ENCODE results near the gene XPR1.

The XPR1 gene

GRCh38 chr1:180609643-180610555 lies 21.9 kb upstream of the XPR1 start:
- no peak for ATAC-seq
- Mint-ChIP-seq H3K9me3 (no peaks in the 10 kb centered on the region), H3K27me3 (no peaks in the 10 kb centered on the region), H3K4me1 (peaks cover 6% of the 10 kb centered on the region), H3K27ac (no peak overlapping the region), H3K4me3 (no peak overlapping the region), H3K36me3 (no peaks in the 10 kb centered on the region)

DNA sequence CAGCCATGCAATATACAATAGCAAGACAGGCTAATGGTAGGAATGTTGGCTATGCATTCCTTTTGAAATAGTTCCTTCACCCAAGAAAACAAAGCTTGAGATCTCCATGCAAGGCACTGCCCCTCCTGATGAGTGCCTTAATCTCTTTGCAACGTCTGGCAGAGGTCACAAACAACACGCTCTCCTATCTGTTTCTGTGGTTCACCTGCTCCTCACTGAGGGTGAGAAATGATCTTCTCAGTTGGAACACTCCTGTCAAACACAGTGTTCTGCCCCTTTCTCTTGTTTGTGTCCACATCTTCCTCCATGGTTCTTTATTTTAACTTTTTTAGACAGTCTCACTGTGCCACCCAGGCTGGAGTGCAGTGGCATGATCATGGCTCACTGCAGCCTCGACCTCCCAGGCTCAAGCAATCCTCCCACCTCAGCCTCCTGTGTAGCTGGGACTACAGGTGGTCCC lies 21.2 kb upstream of the XPR1 start:
- no peak for ATAC-seq
- no peaks in the 10 kb centered on the region for H3K36me3 Mint-ChIP-seq
- H3K27ac Mint-ChIP-seq, result no peak overlapping the region
- H3K9me3 Mint-ChIP-seq, result no peaks in the 10 kb centered on the region
- no peak overlapping the region for H3K4me3 Mint-ChIP-seq
- H3K27me3 Mint-ChIP-seq, result no peaks in the 10 kb centered on the region
- H3K4me1 Mint-ChIP-seq, result peaks cover 6% of the 10 kb centered on the region

DNA sequence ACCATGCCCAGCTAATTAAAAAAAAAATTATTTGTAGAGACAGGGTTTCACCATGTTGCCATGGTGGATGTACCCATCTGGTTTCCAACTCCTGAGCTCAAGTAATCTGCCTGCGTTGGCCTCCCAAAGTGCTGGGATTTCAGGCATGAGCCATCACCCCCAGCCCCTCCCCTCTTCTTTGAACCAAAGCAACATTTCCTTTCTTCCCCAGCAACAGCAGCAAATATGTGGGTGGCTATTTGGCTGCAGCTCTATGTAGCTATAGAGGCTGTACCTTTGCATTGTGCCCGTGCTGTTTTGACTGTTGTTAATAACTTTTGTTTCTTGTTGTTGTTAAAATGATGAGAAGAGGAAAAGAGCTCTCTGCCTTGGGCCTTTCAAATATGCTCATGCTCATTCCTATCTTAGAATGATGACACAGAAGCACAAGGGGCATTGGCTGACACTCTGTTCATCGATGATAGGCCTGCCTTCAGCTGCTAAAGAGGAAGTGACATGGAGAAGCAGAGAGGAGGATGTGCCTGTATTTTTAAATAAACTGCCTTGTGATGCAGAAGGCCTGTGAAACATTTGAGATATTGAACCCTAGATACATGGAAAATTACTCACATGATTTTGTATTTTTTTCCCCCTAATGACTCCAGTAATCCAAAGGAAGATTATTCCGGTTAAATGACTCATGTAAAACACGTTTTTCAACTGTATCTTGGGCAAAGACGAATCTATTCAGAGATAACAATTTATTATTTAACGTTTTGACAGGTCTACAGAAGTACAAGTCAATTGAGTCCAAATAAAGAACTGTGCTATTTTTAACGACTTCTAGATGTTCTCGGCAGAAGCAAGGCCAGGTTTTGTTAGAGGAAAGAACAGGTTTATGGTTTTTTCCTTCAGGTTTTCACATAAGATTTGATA lies 20.5 kb upstream of the XPR1 start:
- Mint-ChIP-seq H3K27me3 (no peaks in the 10 kb centered on the region), H3K4me3 (no peak overlapping the region), H3K4me1 (peaks cover 6% of the 10 kb centered on the region), H3K9me3 (no peaks in the 10 kb centered on the region), H3K36me3 (no peaks in the 10 kb centered on the region), H3K27ac (peak overlapping the region; percentile 20)
- peak; percentile 59 for ATAC-seq

DNA sequence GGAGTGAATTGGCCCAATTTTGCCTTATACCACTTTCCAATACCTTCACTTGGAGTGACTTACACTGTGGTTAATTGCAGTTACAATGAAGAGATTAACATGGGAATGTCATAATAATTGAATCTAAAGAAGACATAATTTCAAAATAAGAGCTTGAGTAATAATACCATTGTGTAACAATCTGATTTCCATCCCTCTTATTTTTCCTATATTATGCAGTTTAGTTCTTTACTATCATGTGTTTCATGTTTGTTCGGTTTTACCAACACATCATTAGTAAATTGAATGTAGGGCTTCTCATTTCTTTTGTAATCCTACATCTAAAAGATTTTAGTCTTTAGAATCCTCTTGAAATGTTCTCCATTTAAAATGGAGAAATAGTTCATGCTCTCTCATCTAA lies 19.2 kb upstream of the XPR1 start:
- H3K36me3 Mint-ChIP-seq, result no peaks in the 10 kb centered on the region
- no peaks in the 10 kb centered on the region for H3K27me3 Mint-ChIP-seq
- no peak for ATAC-seq
- no peak overlapping the region for H3K4me3 Mint-ChIP-seq
- H3K4me1 Mint-ChIP-seq, result peaks cover 6% of the 10 kb centered on the region
- H3K27ac Mint-ChIP-seq, result no peak overlapping the region
- no peaks in the 10 kb centered on the region for H3K9me3 Mint-ChIP-seq

GRCh38 chr1:180614730-180615129 lies 17.1 kb upstream of the XPR1 start:
- Mint-ChIP-seq H3K36me3 (no peaks in the 10 kb centered on the region), H3K4me1 (peaks cover 6% of the 10 kb centered on the region), H3K27ac (no peak overlapping the region), H3K9me3 (no peaks in the 10 kb centered on the region), H3K27me3 (no peaks in the 10 kb centered on the region), H3K4me3 (no peak overlapping the region)
- ATAC-seq, result no peak

GRCh38 chr1:180615493-180616290 lies 16.1 kb upstream of the XPR1 start:
- H3K4me1 Mint-ChIP-seq, result peaks cover 6% of the 10 kb centered on the region
- no peak overlapping the region for H3K27ac Mint-ChIP-seq
- ATAC-seq, result no peak
- H3K4me3 Mint-ChIP-seq, result no peak overlapping the region
- no peaks in the 10 kb centered on the region for H3K9me3 Mint-ChIP-seq
- no peaks in the 10 kb centered on the region for H3K27me3 Mint-ChIP-seq
- H3K36me3 Mint-ChIP-seq, result no peaks in the 10 kb centered on the region

GRCh38 chr1:180616439-180616838 lies 15.4 kb upstream of the XPR1 start:
- Mint-ChIP-seq H3K9me3 (no peaks in the 10 kb centered on the region), H3K36me3 (no peaks in the 10 kb centered on the region), H3K27ac (no peak overlapping the region), H3K4me1 (peaks cover 1% of the 10 kb centered on the region), H3K4me3 (no peak overlapping the region), H3K27me3 (no peaks in the 10 kb centered on the region)
- ATAC-seq, result no peak

DNA sequence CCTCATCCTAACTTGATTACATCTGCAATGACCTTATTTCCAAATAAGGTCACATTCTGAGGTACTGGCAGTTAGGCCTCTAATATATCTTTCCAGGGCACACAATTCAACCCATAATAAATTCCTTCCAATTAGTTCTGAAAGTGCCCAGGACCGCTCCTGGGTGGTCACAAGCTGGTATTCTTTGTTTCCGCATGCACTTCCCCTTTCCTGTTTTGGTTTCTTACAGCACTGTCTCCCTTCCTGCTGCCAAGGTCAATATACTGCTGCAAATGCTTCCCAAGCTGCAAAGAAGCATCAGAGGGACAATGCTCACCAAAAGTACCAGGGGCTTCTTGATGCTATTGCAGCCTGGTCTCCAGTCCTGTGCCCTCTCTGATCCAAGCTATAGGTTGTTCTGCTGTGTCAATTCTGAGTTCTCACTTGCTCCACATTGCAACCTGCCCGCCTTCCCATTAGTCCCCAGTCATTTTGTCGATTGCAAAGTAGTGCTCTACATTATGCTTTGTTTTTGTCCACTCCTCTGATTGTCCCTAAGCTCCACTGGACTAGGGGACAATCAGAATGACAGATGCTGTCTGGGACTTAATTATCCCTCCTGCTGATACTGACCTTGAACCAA lies 13.9 kb upstream of the XPR1 start:
- no peak for ATAC-seq
- no peak overlapping the region for H3K4me3 Mint-ChIP-seq
- no peaks in the 10 kb centered on the region for H3K4me1 Mint-ChIP-seq
- no peaks in the 10 kb centered on the region for H3K36me3 Mint-ChIP-seq
- no peaks in the 10 kb centered on the region for H3K9me3 Mint-ChIP-seq
- H3K27me3 Mint-ChIP-seq, result no peaks in the 10 kb centered on the region
- H3K27ac Mint-ChIP-seq, result no peak overlapping the region

DNA sequence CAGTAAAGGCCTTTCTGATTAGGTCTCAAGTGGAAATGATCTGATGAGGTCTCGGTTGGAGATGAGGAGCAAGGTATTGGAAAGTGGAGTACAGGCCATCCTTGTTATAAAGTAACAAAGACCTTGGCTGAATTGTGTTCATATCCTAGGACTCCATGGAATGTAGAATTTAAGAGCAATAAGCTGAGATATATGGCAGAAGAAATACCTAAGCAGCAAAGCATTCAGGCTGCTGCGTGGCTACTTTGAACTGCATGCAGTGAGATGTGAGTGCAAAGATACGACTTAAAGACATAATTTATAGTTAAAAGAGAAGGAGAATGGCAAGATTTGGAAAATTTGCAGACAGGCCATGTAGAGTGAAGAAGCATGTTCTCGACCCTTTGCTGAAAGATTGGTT lies 11.2 kb upstream of the XPR1 start:
- peaks cover 11% of the 10 kb centered on the region for H3K27me3 Mint-ChIP-seq
- H3K9me3 Mint-ChIP-seq, result no peaks in the 10 kb centered on the region
- H3K4me3 Mint-ChIP-seq, result no peak overlapping the region
- ATAC-seq, result no peak
- H3K36me3 Mint-ChIP-seq, result no peaks in the 10 kb centered on the region
- no peak overlapping the region for H3K27ac Mint-ChIP-seq
- H3K4me1 Mint-ChIP-seq, result no peaks in the 10 kb centered on the region

DNA sequence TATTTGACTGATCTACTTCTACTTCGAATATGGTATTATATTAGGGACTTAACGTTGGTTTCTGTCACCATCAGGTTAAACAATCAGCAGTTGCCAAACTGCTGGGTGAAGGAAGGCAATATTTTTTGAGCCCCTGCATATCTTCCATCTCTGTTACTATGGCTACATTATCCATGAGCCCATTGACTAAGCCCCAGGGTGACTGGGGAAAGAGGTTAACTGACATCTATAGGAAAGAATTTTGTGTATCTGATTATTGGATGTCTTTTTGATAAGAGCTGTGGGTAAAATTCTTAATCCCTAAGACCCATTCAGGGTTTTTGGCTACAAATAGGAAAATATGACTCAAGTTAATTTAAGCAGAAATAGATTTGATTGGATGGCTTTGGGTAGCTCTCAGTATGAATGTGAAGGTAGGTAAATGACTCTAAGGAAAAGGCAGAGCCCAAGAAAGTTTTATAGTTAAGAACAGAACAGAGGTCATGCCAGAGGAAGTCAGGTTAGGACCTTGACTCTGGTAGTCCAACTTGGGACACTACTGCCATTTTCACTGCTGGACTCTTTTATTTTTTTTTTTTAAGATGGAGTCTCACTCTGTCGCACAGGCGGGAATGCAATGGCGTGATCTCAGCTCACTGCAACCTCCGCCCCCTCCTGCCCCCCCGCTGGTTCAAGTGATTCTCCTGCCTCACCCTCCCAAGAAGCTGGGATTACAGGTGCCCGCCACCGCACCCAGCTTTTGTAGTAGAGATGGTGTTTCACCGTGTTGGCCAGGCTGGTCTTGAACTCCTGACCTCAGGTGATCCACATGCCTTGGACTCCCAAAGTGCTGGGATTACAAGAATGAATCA lies 8.9 kb upstream of the XPR1 start:
- H3K27me3 Mint-ChIP-seq, result peaks cover 26% of the 10 kb centered on the region
- H3K27ac Mint-ChIP-seq, result no peak overlapping the region
- H3K36me3 Mint-ChIP-seq, result no peaks in the 10 kb centered on the region
- H3K4me1 Mint-ChIP-seq, result no peaks in the 10 kb centered on the region
- H3K9me3 Mint-ChIP-seq, result no peaks in the 10 kb centered on the region
- ATAC-seq, result no peak
- H3K4me3 Mint-ChIP-seq, result no peak overlapping the region

GRCh38 chr1:180623579-180624347 lies 8.1 kb upstream of the XPR1 start:
- Mint-ChIP-seq H3K4me1 (no peaks in the 10 kb centered on the region), H3K4me3 (no peak overlapping the region), H3K27me3 (peaks cover 26% of the 10 kb centered on the region), H3K27ac (no peak overlapping the region), H3K36me3 (no peaks in the 10 kb centered on the region), H3K9me3 (no peaks in the 10 kb centered on the region)
- no peak for ATAC-seq

GRCh38 chr1:180626711-180627110 lies 5.1 kb upstream of the XPR1 start:
- peaks cover 26% of the 10 kb centered on the region for H3K27me3 Mint-ChIP-seq
- no peaks in the 10 kb centered on the region for H3K36me3 Mint-ChIP-seq
- peaks cover 9% of the 10 kb centered on the region for H3K4me1 Mint-ChIP-seq
- no peak overlapping the region for H3K4me3 Mint-ChIP-seq
- no peak for ATAC-seq
- H3K9me3 Mint-ChIP-seq, result no peaks in the 10 kb centered on the region
- no peak overlapping the region for H3K27ac Mint-ChIP-seq

DNA sequence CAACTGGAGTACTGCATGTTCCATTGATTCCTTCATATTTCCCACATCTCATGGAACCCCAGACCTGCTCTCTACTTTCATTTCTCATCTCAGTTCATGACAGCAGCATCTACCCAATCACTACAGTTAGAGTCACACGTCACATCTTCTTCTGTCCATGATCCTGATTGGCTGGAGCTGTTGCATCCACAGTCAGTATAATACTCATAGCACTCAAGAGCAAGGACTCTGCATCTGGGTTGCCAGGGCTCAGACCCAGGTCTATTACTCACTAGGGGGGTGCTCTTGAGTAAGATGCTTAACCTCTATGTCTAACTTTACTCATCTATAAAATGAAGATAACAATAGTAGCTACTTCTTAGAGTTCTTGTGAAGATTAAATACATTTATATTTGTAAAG lies 4.4 kb upstream of the XPR1 start:
- H3K27ac Mint-ChIP-seq, result no peak overlapping the region
- no peaks in the 10 kb centered on the region for H3K9me3 Mint-ChIP-seq
- ATAC-seq, result no peak
- no peaks in the 10 kb centered on the region for H3K36me3 Mint-ChIP-seq
- H3K27me3 Mint-ChIP-seq, result peaks cover 26% of the 10 kb centered on the region
- H3K4me3 Mint-ChIP-seq, result no peak overlapping the region
- H3K4me1 Mint-ChIP-seq, result peaks cover 9% of the 10 kb centered on the region
